ENCODE results near the gene ADAMTS5.

The ADAMTS5 gene

DNA sequence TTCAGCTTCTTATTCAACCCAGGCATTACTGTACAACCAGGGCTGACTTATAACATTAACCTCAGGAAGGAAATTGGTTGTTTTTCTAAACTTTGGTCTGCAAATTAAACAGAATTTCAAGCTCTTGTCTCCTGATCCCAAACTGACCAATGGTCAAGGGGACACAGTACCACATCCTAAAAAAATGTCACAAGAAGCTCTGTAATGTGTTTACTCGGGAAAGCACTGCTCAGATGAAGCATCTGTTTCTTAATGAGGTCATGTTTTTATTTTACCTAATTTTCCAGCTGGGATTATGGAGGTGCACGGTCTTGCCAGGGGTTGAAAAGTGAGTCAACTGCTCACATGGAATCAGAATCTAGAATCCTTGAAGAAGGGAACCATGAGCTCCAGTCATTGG lies 18.7 kb downstream of the ADAMTS5 start:
- FAIRE-seq (no peak), DNase-seq (ENCODE audit: insufficient read length, low spot score) (no peak)
- no peak for TF ChIP-seq CTCF (IDR thresholded peaks at IDR 0.05; ENCODE audit: insufficient read depth, missing control alignments)

- DNase-seq (ENCODE audit: insufficient read length, low spot score) = no peak
- FAIRE-seq = peak; percentile 16
- no peak for TF ChIP-seq CTCF (IDR thresholded peaks at IDR 0.05; ENCODE audit: insufficient read depth, missing control alignments)
Measured at GRCh38 chr21:26946744-26947446, 20.0 kb downstream of the ADAMTS5 start.

DNA sequence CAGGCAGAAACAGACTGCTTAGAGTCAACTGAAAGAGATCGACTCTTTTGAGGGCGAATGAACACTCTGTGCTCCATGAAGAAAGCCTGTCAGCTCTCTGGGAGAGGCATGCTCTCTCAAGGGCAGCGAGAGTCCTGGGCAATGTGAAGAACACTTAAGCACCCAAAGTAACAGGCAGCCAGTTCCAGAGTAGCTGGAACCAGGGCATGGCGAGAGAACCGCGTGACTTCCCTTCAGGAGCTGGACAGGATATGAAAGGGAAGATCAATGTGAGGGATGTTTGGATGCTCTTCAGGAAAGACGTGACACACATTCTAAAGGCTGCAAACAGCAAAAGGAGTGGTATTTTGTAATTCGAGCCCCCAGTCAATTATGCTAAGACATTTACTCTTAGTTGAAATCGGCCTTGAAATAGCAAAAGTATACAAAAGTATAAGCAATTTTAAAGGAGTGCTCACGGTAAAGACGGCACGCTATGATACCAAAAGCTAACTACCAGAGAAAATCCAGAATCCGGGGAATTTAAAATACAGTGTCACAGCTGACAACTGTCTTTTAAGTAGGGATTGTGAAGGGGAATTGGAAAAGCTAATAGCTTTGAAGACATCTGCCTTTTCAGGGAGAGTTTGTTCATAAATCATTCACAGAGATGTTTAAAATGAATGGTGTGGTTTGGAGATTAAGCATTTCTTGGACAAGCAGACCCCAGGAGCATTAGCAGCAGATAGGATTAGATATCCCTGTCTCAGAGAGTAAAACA lies 20.8 kb downstream of the ADAMTS5 start:
- no peak for DNase-seq (ENCODE audit: insufficient read length, low spot score)
- peak; percentile 48 for FAIRE-seq
- TF ChIP-seq CTCF (IDR thresholded peaks at IDR 0.05; ENCODE audit: insufficient read depth, missing control alignments) = no peak

DNA sequence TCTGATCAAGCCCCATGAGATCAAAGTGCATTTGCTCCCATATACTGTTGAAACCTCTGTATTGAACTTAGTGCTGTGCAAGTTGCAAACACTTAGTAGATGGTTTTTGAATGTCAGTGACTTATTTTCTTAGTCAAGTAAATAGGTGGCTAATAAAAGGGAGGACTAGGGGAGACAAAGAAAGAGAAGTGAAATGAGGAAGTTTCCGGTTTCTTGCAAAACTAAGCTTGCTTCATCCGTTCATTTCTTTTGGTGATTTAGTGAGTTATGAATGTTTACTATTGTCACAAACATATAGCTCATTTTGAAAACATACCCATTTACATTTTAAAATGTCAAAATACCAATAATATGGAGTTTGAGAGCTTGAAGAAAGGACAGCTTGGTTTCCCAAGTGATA lies 23.0 kb downstream of the ADAMTS5 start:
- FAIRE-seq = no peak
- DNase-seq (ENCODE audit: insufficient read length, low spot score) = no peak
- no peak for TF ChIP-seq CTCF (IDR thresholded peaks at IDR 0.05; ENCODE audit: insufficient read depth, missing control alignments)

GRCh38 chr21:26941421-26941820 lies 25.5 kb downstream of the ADAMTS5 start:
- FAIRE-seq = no peak
- no peak for DNase-seq (ENCODE audit: insufficient read length, low spot score)
- no peak for TF ChIP-seq CTCF (IDR thresholded peaks at IDR 0.05; ENCODE audit: insufficient read depth, missing control alignments)

GRCh38 chr21:26939601-26940111 lies 27.2 kb downstream of the ADAMTS5 start:
- DNase-seq (ENCODE audit: insufficient read length, low spot score) (no peak), FAIRE-seq (no peak)
- TF ChIP-seq CTCF (IDR thresholded peaks at IDR 0.05; ENCODE audit: insufficient read depth, missing control alignments) = no peak

DNA sequence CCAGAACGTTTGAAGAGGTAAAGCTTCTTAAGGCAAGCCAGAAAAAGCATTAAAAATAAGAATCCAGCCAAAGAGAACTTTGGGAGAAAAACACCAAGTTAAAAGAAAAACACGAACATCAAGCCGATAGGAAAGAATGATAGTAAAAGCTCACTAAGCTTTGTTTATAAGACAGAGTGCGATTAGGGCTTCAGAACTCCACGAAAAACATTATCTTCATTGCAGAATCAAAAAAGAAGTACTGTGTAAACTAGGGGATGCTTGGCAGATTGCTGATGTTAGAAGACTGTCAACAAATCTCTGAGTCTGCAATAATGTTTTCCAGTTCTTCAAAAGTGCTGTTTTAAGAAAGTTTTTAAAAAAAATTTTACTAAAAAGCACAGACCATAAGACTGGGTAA lies 30.2 kb downstream of the ADAMTS5 start:
- TF ChIP-seq CTCF (IDR thresholded peaks at IDR 0.05; ENCODE audit: insufficient read depth, missing control alignments) = no peak
- DNase-seq (ENCODE audit: insufficient read length, low spot score) (no peak), FAIRE-seq (peak; percentile 35)

Measured in D721Med (cell line).